ENCODE results near the gene MRFAP1L1.

GRCh38 chr4:6754481-6755087 lies 44.9 kb upstream of the MRFAP1L1 start:
- TF ChIP-seq POLR2AphosphoS5 (IDR thresholded peaks at IDR 0.05), result no peak
- TF ChIP-seq CTCF (IDR thresholded peaks at IDR 0.05), result no peak
- no peak for TF ChIP-seq EP300 (IDR thresholded peaks at IDR 0.05)

Measured in sigmoid colon (tissue), 4 donors.